ENCODE results near the gene MYO7B.

- TF ChIP-seq POLR2A (IDR thresholded peaks at IDR 0.05; ENCODE audit: low read length) (no peak), GATA1 (IDR thresholded peaks at IDR 0.05; ENCODE audit: low read depth, low read length) (no peak)
These were observed 138.0 kb downstream of the MYO7B start for GRCh38 chr2:127673291-127674069.

Data from erythroblast (primary cell).